GM15510 (cell line): Measurements from ENCODE around the gene SYNPR.

Experiments
- POLR2A ChIP-seq: IDR thresholded peaks from 3 replicates; pipeline ENCODE4 v1.6.1; 2011; ENCODE audit warnings: borderline replicate concordance; ENCODE audit not compliant: insufficient read length; ENCODE audit errors: extremely low read depth

Gene SYNPR

DNA sequence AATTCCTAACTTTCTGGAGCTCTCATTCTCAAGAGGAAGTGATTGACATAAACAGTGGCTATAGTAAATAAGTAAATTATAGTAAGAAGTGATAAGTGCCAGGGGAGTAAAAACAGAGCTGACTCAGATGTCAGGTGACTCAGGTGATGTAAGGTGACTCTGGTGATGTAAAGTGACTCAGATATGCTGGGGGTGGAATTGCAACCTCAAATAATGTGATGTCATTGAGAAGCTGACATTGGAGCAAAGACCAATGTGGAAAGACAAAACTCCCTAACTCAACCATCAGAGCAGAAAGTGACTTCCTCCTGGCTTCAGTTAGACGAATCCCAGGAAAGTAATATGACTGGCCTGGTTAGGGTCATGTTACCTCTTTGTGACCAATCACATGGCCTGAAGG lies 230.2 kb downstream of the SYNPR start:
- no peak for TF ChIP-seq POLR2A

- no peak for TF ChIP-seq POLR2A
Measured at GRCh38 chr3:63508771-63509170, 230.7 kb downstream of the SYNPR start.

DNA sequence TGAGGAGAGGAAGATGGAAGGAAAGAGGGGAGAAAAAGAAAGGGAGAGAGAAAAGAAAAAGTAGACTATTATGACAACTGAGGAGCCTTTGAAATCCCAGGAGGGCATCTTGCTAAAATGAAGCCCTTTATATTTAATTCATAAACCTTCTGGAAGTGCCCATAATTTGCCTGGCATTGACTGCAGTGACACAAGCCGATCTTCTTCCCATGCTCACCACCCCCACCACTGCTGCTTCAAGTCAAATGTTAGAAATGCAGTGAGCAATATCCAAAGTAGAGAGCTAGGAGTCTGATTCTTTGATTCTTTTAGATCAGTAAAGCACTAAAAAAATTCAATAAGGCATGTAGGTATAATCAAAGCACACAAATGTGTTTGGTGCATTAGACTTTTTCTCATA lies 235.7 kb downstream of the SYNPR start:
- TF ChIP-seq POLR2A = no peak

DNA sequence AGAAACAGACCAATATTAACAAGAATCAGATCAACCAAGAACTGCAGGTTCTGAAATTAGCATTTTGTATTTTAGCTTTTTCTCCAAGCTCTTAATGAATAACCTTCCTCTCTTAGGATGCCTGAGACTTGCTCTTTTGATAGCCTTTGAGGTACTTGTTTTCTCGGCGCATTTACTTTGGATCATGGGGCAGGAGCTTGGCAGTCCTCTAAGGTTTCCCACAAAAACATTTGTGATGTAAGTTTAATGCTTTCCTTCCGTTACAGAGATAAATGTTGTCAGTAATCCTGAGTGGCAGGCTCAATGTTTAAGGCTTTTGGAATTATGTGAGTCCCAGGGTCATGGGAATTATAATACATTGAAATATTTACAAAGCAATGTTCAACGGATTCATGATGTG lies 236.6 kb downstream of the SYNPR start:
- no peak for TF ChIP-seq POLR2A

- no peak for TF ChIP-seq POLR2A
Measured at GRCh38 chr3:63519426-63519825, 241.3 kb downstream of the SYNPR start.

GRCh38 chr3:63521657-63522056 lies 243.5 kb downstream of the SYNPR start:
- no peak for TF ChIP-seq POLR2A

- TF ChIP-seq POLR2A = no peak
Measured at GRCh38 chr3:63523100-63523499, 245.0 kb downstream of the SYNPR start.

DNA sequence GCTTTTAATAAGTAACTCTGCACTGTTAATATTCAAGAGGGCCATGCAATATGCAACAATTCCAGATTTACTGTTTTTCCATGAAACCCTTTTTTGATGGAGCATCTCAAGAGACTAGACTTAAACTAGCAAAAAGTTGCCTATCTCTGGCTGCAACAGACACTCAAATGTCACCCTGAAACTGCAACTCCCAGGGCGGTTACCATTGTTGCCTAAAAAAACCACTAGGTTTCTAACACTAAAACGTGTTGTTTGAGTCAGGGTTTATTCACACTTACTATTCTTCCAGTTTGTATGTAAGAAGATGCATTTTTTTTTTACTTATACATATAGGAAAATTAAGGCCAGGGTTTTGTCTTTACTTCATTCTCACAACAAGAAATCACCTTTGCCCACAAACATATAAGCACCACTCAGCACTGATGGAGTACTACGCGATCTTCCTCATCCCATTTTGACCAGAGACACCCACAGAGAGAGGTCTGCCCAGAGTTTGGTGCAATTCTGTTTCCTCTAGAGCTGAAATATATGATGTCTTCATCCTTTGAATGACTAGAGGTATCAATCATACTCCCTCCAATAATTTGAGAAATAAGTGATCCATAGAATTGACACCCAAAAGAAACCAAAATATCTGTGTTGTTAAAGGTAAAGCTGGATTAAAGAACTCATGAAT lies 250.4 kb downstream of the SYNPR start:
- TF ChIP-seq POLR2A = no peak

DNA sequence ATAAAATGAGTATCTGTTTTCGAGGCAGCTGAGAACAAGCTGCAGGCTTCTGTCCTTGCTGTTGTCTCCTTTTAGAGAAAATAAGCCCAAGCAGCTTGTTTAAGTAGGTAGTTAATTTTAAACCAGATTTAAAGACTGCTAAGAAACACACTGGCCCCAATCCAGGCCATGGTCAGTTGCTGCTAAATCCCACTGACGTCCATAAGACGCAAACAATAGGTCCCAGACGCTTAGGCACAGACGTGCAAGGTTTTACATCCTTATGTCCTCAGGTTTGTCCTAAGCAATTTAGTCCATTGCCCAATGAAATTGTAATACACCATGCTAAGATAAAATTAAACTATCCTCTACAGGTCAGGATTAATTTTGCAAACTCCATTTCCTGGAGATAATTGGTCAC lies 254.4 kb downstream of the SYNPR start:
- no peak for TF ChIP-seq POLR2A

DNA sequence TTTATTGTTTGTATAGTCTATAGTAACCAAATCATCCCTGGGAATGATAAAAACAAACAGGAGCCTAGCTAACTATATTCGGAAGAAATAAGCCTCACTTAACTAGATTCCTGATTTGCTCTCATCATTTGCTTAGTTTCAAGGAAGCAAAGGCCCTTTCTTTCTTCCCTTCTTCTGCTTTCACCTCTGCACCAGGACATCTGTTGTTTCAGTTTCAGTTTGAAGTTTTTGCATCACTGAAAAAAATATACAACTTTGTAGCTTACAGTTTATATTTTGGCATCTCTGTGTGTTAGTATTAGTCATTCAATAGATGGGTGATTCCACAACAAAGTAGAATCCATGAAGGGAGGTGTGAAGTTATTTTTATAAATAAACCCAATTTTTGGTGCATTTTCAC lies 260.8 kb downstream of the SYNPR start:
- TF ChIP-seq POLR2A = no peak

GRCh38 chr3:63555767-63556166 lies 277.7 kb downstream of the SYNPR start:
- TF ChIP-seq POLR2A = no peak

DNA sequence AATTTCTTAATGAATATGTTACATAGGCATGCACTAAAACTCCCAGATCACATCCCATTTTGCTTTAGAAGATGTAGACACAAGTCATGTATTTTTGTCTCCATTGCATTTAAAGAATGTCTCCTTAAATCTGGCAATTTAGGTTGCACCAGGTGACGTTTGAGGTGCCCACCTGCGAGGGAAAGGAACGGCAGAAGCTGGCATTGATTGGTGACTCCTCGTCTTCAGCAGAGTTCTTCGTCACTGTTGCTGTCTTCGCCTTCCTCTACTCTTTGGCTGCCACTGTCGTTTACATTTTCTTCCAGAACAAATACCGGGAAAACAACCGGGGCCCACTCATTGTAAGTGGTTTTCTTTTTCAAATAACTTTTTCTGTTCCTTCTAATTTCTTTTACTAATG lies 278.3 kb downstream of the SYNPR start:
- no peak for TF ChIP-seq POLR2A

GRCh38 chr3:63557912-63558311 lies 279.8 kb downstream of the SYNPR start:
- TF ChIP-seq POLR2A = no peak

DNA sequence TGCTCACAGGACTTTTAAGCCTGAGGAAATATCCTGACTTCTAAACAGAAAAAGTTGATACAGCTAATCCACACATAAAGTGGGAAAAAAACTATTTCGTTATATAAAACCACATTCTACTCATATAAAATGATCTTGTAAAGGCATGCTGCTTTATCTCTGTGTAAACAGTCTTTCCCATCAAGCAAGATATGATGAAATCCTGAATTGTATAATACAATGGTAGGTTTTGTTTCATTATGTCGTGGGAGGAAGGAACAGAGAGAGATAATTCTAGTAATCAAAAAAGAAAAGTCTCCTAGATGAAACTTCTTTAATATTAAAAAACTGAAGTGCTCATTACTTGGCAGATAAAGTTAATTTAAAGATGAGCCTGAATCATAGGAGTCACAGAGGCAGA lies 281.8 kb downstream of the SYNPR start:
- no peak for TF ChIP-seq POLR2A

- no peak for TF ChIP-seq POLR2A
Measured at GRCh38 chr3:63561879-63562278, 283.8 kb downstream of the SYNPR start.

DNA sequence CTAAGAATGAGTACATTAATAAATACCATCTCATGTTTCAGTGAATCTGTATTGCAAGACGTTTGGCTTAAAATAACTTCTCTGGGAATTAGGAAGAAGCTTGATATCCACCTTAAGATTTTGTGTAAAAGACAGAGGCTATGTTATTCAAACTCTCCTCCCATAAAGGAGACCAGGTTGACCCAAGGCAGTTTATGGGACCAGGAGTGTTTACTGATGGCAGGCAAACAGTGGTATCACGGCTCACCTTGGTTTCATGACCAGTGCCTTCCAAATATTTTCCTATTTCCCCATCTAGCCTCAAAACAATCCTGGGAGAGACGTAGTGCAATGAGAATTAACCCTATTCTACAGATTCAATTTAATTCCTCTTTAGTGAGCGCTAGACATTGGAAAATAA lies 284.2 kb downstream of the SYNPR start:
- no peak for TF ChIP-seq POLR2A

DNA sequence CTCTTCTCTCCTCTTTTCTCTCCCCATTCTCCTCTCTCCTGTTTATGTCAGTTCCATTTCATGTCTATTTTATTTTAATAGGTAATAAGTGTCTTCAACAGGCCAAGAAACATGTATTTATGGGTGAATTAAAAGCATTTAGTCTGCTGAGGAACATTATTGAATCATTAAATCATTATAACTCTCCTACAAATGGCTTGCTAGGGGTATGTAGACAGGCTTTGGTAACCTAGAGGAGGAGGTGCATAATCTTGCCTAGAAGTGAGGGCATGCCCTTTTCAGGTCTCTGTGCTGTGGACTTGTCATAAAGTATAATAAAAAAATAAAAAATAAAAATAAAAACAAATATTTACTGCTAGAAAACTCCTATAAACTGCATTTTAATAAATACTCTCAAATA lies 285.5 kb downstream of the SYNPR start:
- no peak for TF ChIP-seq POLR2A
